Fibroblast of villous mesenchyme (primary cell): Measurements from ENCODE around the gene LRRTM4. TPM values are rescaled to one million over a fixed set of nuclear protein-coding genes. Genes with fewer than 3 reads are reported as not detected.
A peak's percentile ranks its signal among the peaks of the same experiment; 100 is the strongest.

Experiments
- DNase-seq: peaks from one replicate; pipeline ENCODE4 v3.0.0-alpha.2; 2010; ENCODE audit warnings: low read depth
- H3K4me3 ChIP-seq: 2 replicates; pipeline ENCODE4 v1.5.1; 2011; ENCODE audit warnings: low read depth, mild to moderate bottlenecking, low read length
- CTCF ChIP-seq: IDR thresholded peaks from 2 replicates; pipeline ENCODE4 v1.5.1; 2012; ENCODE audit warnings: low read depth, mild to moderate bottlenecking, low read length; ENCODE audit not compliant: insufficient read depth
- total RNA-seq: library from RNA; depleted of rRNA; stranded (reverse); fragments of >200 nt; gene quantifications from 2 replicates; pipeline ENCODE4 v1.2.3, GENCODE V29; 2012

Gene LRRTM4
- total RNA-seq, 1 donor, result not detected

GRCh38 chr2:76985387-76986136 is 536.6 kb downstream of the LRRTM4 start:
- TF ChIP-seq CTCF, result no peak
- H3K4me3 ChIP-seq, result no peak overlapping the region
- no peak for DNase-seq

- TF ChIP-seq CTCF, result no peak
- DNase-seq, result no peak
- H3K4me3 ChIP-seq, result no peak overlapping the region
These were observed 537.8 kb downstream of the LRRTM4 start for GRCh38 chr2:76984359-76984758.

- no peak overlapping the region for H3K4me3 ChIP-seq
- TF ChIP-seq CTCF, result no peak
- no peak for DNase-seq
These were observed 541.9 kb downstream of the LRRTM4 start for GRCh38 chr2:76980067-76980787.

- no peak overlapping the region for H3K4me3 ChIP-seq
- DNase-seq, result peak; percentile 52
- TF ChIP-seq CTCF, result no peak
These were observed 544.1 kb downstream of the LRRTM4 start for GRCh38 chr2:76977846-76978727.

- no peak overlapping the region for H3K4me3 ChIP-seq
- no peak for TF ChIP-seq CTCF
- DNase-seq, result no peak
These were observed 546.4 kb downstream of the LRRTM4 start for GRCh38 chr2:76975752-76976151.

- no peak overlapping the region for H3K4me3 ChIP-seq
- no peak for TF ChIP-seq CTCF
- DNase-seq, result no peak
These were observed 548.6 kb downstream of the LRRTM4 start for GRCh38 chr2:76973610-76974009.
